ENCODE results near the gene VCAM1. TPM values are rescaled to one million over a fixed set of nuclear protein-coding genes. Genes with fewer than 3 reads are reported as not detected.

The VCAM1 gene
- total RNA-seq, 1 experiment from 2014 or later: 0.07 TPM

DNA sequence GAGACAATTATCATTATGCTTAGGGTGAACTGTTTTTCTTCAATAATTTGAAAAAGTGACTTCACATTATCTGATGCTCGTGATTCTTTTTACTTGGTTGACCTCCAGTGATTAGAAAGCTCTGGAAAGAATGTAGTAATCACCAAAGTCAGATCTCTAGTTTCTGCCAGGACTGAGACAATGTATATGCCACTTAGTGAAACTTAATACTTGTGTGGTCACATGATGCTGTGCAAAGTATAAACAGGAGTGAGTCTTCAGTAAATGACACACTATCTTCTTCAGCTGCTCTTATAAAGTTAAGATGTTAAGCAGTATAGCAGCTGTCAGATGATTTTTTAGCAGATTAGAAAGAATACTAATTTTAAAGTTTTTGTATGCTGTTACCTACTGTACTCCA, 17.2 kb downstream of the VCAM1 start:
- Histone ChIP-seq H3K14ac (ENCODE audit: insufficient read depth, low read length) (no peak overlapping the region), H4K91ac (ENCODE audit: insufficient read length, low read depth, low read length) (no peak overlapping the region), H3K23ac (ENCODE audit: insufficient read length, low read depth, low read length) (no peak overlapping the region), H2BK15ac (ENCODE audit: low read depth, low read length) (no peak overlapping the region), H3K9ac (ENCODE audit: extremely low read depth, insufficient read length, low read length) (no peak overlapping the region), H3K56ac (ENCODE audit: insufficient read length, low read depth, low read length) (no peak overlapping the region), H3K79me1 (ENCODE audit: insufficient read depth, low read depth, low read length, poor library complexity, severe bottlenecking) (no peaks in the 10 kb centered on the region), H3K23me2 (ENCODE audit: insufficient read length, low read depth, low read length, poor library complexity, severe bottlenecking) (no peaks in the 10 kb centered on the region), H2BK20ac (ENCODE audit: low read depth, low read length, poor library complexity, severe bottlenecking) (no peak overlapping the region), H3K79me2 (ENCODE audit: insufficient read depth, low read length) (no peaks in the 10 kb centered on the region), H2BK120ac (ENCODE audit: low read depth, low read length, poor library complexity, severe bottlenecking) (no peak overlapping the region), H3K9me3 (ENCODE audit: control insufficient read depth, low read depth, low read length) (no peaks in the 10 kb centered on the region), H4K8ac (replicated peaks; ENCODE audit: insufficient read length, low read depth, low read length) (no peak overlapping the region), H2AFZ (ENCODE audit: low read length) (no peak overlapping the region), H3K4me2 (ENCODE audit: insufficient read depth, insufficient read length, low read length) (no peak overlapping the region), H3T11ph (ENCODE audit: low read length) (no peak overlapping the region), H3K18ac (ENCODE audit: insufficient read length, low read depth, low read length) (no peak overlapping the region), H4K20me1 (ENCODE audit: control insufficient read depth, insufficient read depth, insufficient read length) (no peaks in the 10 kb centered on the region), H4K5ac (ENCODE audit: insufficient read length, low read depth, low read length) (no peak overlapping the region), H2BK12ac (ENCODE audit: insufficient read length, low read depth, low read length) (no peak overlapping the region), H3K27me3 (ENCODE audit: insufficient read depth, low read length) (no peaks in the 10 kb centered on the region), H3K4ac (ENCODE audit: low read depth, low read length) (no peak overlapping the region), H3K27ac (ENCODE audit: insufficient read length, low read depth, low read length) (no peak overlapping the region), H3K4me1 (ENCODE audit: insufficient read depth, low read length) (no peaks in the 10 kb centered on the region), H2BK5ac (ENCODE audit: insufficient read length, low read length) (no peak overlapping the region), H2AK5ac (ENCODE audit: insufficient read length, low read length) (no peak overlapping the region)
- no peaks in the 10 kb centered on the region for H3K27me3 Mint-ChIP-seq (ENCODE audit: low read depth)
- no peak overlapping the region for H3K4me3 Mint-ChIP-seq
- no peaks in the 10 kb centered on the region for H3K9me3 Mint-ChIP-seq
- H3K4me1 Mint-ChIP-seq: peaks cover 0 to 7% of the 10 kb centered on the region in 2 experiments; a peak in 2 of 4 replicates
- whole genome bisulfite sequencing (ENCODE audit: extremely low coverage, insufficient read length, low lambda C conversion rate): no CpG with 5 or more reads among the region's 1 CpG
- TF ChIP-seq, protein P1, sequence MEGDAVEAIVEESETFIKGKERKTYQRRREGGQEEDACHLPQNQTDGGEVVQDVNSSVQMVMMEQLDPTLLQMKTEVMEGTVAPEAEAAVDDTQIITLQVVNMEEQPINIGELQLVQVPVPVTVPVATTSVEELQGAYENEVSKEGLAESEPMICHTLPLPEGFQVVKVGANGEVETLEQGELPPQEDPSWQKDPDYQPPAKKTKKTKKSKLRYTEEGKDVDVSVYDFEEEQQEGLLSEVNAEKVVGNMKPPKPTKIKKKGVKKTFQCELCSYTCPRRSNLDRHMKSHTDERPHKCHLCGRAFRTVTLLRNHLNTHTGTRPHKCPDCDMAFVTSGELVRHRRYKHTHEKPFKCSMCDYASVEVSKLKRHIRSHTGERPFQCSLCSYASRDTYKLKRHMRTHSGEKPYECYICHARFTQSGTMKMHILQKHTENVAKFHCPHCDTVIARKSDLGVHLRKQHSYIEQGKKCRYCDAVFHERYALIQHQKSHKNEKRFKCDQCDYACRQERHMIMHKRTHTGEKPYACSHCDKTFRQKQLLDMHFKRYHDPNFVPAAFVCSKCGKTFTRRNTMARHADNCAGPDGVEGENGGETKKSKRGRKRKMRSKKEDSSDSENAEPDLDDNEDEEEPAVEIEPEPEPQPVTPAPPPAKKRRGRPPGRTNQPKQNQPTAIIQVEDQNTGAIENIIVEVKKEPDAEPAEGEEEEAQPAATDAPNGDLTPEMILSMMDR (conservative IDR thresholded peaks at IDR 0.05): no peak
- no peak for DNase-seq
- H3K36me3 Mint-ChIP-seq (ENCODE audit: insufficient read depth in 1 of 3, low read depth in 3 of 3): no peaks in the 10 kb centered on the region
- H3K27ac Mint-ChIP-seq: no peak overlapping the region
